Epidermal melanocyte (primary cell): Measurements from ENCODE around the gene ADARB2.

Source experiments
- DNase-seq: peaks from one replicate; pipeline ENCODE4 v3.0.0; 2011; ENCODE audit warnings: low spot score; ENCODE audit not compliant: insufficient read length

The ADARB2 gene

DNA sequence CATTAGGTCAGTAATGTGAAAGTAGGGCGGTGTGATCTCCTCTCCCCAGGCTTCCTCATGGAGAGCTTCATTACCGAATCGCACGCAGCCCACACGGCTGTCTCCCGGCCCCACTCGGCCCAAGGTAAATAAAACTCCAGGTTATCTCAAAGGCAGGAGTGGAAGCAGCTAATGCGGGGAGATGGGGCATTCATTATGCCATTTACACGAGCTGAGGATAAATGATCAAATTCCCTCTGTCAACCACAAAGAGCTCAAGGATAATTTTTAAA is 93.5 kb downstream of the ADARB2 start:
- no peak for DNase-seq

GRCh38 chr10:1643161-1643907 is 94.0 kb downstream of the ADARB2 start:
- no peak for DNase-seq

DNA sequence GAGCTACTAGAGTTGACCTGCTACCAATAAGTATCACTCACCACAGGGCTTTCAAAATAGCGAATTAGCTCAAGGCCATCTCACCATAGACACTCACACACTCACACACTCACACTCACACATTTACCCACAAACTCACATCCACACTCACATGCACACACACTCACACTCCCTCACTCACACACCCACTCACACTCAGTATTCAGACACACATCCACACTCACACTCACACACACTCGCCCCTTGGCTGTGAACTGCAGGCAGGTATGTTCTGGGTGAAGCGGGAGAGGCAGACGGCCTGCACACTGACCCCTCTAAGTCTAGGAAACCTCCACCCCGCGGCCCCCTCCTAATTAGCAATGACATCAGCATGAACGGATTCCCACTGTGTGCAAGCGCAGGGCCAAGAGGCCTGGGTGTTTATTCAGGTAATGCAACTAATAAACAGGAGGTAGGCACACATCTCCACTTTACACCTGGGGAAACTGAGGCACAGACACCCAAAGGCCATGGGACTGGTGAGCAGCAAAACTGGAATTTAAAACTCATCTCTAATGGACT is 94.6 kb downstream of the ADARB2 start:
- DNase-seq, result no peak

GRCh38 chr10:1641402-1641801 is 95.9 kb downstream of the ADARB2 start:
- no peak for DNase-seq

DNA sequence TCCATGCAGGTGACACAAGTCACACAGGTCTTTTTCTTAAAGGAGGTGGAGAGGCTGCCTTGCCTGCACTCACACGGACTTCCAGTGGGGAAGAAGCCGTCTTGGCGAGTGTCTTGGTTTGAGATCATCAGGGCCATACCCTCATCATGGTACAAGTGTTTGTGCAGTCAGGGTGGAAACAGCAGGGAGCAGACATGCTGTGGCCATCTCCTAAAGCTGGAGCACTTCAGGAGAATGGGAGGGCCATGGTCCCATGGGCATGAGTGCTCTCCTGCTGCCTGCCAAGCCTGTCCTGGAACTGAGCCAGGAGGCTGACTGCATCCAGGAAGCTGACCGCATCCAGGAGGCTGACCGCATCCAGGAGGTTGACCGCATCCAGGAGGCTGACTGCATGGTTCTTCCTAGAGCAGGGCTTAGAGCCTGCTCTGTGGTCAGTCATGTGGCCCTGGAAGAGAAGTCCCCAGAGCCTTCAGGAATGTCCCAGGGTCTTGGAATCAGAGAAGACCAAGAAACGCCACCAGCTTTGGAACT is 98.4 kb downstream of the ADARB2 start:
- DNase-seq, result no peak

DNA sequence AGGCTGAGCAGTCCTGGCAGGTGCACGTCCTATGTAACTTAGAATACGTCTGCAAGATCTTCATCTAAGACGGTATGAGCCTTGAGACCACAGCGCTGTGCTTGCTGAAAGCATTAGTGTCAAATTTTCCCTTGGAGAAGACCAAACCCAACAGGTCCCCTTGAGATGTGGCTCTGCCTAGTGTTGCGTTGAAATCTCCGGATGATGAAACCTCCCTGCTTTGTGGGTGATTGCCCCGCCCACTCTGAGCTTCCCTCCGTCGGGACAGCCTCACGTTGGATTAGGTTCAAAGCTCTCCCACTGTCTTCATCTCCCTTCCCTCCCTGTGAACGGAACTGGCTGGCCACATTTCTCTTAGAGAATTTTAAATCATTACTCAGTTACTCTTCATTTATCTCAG is 102.0 kb downstream of the ADARB2 start:
- DNase-seq, result no peak

- DNase-seq, result no peak
Measured at GRCh38 chr10:1634239-1634638, 103.1 kb downstream of the ADARB2 start.

DNA sequence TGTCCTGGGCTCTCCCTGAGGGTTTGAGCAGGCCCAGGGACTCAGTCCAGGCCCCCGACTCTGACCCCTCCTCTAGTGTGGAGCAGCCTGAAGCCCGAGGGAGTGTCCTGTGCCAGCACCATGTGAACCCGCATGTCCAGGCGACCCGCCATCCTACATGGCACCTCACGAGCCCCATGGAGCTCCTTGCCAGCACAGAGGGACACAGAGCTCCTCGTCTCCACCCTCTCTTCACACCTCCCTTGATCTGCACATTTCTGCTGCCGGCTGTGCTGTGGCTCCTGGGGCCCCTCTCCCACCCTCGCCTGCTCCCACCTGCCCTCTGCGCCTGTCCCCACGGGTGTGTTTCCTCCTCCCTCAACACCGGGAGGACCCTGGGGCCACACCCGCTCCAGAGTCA is 103.5 kb downstream of the ADARB2 start:
- DNase-seq, result no peak

DNA sequence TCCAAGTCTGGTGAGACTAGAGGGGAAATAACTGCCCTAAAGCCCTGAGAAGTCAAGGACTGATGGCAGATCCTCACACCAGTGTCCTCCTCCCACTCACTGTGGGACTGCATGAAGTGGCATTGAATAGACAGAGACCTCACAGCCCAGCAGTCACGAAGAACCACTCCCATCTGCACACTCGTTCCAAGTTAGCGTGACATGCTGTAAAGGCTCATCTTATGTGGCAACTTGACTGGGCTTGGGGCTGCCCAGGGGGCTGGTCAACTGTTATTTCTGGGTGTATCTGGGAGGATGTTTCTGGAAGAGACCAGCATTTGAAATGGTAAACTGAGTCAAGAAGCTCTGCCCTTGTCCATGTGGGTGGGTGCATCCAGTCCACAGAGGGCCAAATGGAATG is 104.7 kb downstream of the ADARB2 start:
- no peak for DNase-seq

- no peak for DNase-seq
Measured at GRCh38 chr10:1632141-1632540, 105.2 kb downstream of the ADARB2 start.

- no peak for DNase-seq
Measured at GRCh38 chr10:1631282-1631681, 106.0 kb downstream of the ADARB2 start.

GRCh38 chr10:1630304-1630703 is 107.0 kb downstream of the ADARB2 start:
- DNase-seq, result no peak

- no peak for DNase-seq
Measured at GRCh38 chr10:1629326-1630198, 107.8 kb downstream of the ADARB2 start.

DNA sequence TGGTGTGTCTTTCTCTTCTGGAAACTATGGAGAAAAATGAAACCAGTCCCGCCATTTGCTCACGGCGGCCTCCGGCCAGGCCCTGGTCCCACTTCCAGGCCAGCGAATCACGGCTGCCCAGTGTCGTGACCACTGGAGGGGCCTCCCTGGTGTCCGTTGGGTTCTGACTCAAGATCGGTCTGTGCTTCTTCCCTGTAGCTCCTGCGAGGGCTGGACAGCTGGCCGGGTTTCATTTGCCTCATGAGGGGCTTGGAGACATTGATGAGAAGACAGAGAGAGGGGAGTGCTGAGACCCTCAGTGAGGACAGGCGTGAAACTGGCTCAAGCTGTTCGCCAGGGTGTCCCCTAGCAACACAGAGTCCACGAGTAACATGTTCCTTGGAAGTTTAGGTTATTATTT is 108.6 kb downstream of the ADARB2 start:
- DNase-seq, result no peak

GRCh38 chr10:1627945-1628344 is 109.4 kb downstream of the ADARB2 start:
- DNase-seq, result no peak

DNA sequence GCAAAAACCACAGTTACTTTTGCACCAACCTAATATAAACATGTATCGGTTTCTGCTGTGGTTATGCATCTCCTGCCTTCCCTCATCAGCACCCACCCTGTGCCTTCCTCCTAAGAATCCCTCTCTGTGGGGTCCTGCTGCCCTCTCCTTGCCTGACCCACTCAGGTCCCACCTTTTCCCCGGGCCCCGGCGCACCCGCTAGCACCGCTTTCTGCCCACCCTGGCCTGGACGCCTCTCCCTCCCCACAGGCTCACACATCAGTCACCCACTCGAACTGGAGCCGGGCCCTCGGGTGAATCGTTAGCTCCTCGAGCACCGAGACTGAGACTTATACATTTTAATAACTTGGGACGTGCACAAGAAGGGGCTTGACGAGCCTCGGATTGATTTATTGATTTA is 110.5 kb downstream of the ADARB2 start:
- DNase-seq, result no peak

GRCh38 chr10:1626410-1626809 is 110.9 kb downstream of the ADARB2 start:
- DNase-seq, result no peak

DNA sequence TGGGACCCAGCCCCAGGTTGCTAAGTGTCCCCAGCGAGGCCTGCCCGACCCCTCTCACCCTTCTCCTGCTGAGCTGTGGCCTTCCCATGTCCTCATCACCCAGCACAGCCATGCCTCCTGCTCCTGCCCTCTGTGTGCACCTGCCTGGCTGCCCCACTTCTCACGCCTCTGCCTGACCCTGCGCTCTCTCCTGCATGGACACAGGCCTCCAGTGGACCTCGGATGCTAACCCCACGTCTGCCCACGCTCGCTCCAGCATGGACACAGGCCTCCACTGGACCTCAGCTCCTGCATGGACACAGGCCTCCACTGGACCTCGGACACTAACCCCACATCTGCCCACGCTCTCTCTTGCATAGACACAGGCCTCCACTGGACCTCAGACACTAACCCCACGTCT is 111.6 kb downstream of the ADARB2 start:
- no peak for DNase-seq

- DNase-seq, result no peak
Measured at GRCh38 chr10:1625079-1625478, 112.2 kb downstream of the ADARB2 start.

DNA sequence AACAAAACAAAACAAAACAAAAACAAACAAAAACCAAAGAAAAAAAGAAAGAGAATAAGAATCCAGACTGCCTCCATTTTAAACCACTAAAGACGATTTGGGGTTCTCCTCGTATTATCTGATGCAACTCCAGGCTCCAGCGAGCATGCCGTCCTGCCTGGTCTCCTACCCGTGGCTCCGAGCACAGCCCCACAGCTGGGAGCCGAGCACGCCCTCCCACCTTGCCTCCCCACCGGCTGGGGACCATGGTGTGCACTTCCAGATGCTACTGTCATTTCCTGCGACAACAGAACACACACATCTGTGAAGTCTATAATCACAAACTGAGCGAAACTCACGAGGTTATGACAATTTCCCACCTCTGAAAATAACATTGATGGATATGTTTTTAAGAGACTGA is 113.1 kb downstream of the ADARB2 start:
- no peak for DNase-seq

DNA sequence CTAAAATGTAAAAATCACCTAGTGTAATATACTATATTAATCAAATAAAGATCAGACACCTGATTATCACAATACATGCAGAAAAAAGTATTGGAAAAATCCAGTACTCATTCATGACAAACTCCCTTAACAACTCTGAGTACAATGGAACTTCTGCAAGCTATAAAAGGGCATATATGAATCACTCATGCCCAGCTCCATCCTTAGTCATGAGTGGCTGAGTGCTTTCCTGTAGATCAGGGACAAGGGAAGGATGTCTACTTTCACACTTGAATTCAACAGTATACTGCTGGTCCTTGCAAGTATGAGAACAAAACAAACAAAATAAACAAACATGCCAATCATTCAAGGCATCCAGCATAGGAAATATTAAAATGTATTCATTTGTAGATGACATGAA is 116.5 kb downstream of the ADARB2 start:
- no peak for DNase-seq
